Measurements from ENCODE around the gene SYT9.

- no peak for TF ChIP-seq CTCF (IDR thresholded peaks at IDR 0.05 in 8 of 11, conservative IDR thresholded peaks at IDR 0.05 in 3 of 11)
- no peak for TF ChIP-seq POLR2AphosphoS5 (IDR thresholded peaks at IDR 0.05)
- TF ChIP-seq POLR2A (IDR thresholded peaks at IDR 0.05), result no peak
Measured at GRCh38 chr11:7263842-7264241, 12.1 kb downstream of the SYT9 start.
